ENCODE data around the gene BUD13. TPM values are rescaled to one million over a fixed set of nuclear protein-coding genes. Genes with fewer than 3 reads are reported as not detected.

Gene BUD13
- total and polyA plus RNA-seq, 10 of the 15 experiments (the other 5 are each of a cell fraction or from before 2014, with no cell fraction given): 10.9 to 36.5 (median 24.7) TPM

DNA sequence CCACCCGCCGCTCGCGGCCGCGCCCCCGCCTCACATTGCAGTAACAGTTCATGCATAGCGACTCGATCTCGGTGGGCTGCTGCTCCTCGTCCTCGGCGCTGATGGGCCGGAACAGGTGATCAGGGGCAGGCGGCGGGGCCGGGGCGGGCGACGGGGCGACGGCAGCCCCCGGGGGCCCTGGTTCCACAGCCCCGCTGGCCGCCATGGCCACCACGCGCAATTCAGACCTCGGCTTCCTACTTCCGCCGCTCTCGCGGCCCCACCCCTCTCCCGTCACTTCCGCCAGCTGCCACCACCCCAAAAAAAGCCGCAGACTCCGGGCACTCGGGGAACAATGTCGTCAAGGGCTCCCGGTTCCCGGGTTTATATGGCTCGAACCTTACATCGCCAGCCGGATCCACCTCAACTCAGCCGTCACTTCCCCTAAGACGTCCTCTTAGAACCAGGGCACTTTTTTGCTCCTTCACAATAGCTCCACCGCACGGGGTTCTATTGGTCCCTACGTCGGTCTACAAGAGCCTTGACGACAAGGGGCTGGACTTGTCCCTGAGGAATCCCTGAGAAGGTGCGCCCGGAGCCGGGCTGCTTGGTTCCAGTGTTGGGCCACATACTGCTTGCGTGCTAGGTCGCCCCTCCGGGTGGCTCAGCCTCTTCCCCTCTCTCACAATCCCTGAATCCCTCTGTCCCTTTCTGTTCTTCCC lies 15.1 kb upstream of the BUD13 start, which contains the start of gene ZPR1 (continued):
- TF ChIP-seq, protein P1, sequence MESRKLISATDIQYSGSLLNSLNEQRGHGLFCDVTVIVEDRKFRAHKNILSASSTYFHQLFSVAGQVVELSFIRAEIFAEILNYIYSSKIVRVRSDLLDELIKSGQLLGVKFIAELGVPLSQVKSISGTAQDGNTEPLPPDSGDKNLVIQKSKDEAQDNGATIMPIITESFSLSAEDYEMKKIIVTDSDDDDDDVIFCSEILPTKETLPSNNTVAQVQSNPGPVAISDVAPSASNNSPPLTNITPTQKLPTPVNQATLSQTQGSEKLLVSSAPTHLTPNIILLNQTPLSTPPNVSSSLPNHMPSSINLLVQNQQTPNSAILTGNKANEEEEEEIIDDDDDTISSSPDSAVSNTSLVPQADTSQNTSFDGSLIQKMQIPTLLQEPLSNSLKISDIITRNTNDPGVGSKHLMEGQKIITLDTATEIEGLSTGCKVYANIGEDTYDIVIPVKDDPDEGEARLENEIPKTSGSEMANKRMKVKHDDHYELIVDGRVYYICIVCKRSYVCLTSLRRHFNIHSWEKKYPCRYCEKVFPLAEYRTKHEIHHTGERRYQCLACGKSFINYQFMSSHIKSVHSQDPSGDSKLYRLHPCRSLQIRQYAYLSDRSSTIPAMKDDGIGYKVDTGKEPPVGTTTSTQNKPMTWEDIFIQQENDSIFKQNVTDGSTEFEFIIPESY (IDR thresholded peaks at IDR 0.05): no peak
- no peak for TF ChIP-seq ETV6 (conservative IDR thresholded peaks at IDR 0.05 in 1 of 2, IDR thresholded peaks at IDR 0.05 in 1 of 2; ENCODE audit: borderline replicate concordance in 1 of 2, low read depth in 1 of 2)
- TF ChIP-seq, protein P2, sequence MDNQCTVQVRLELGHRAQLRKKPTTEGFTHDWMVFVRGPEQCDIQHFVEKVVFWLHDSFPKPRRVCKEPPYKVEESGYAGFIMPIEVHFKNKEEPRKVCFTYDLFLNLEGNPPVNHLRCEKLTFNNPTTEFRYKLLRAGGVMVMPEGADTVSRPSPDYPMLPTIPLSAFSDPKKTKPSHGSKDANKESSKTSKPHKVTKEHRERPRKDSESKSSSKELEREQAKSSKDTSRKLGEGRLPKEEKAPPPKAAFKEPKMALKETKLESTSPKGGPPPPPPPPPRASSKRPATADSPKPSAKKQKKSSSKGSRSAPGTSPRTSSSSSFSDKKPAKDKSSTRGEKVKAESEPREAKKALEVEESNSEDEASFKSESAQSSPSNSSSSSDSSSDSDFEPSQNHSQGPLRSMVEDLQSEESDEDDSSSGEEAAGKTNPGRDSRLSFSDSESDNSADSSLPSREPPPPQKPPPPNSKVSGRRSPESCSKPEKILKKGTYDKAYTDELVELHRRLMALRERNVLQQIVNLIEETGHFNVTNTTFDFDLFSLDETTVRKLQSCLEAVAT (IDR thresholded peaks at IDR 0.05): peak; percentile 61; the same call in 1 of the 2 replicates
- TF ChIP-seq, protein P3, sequence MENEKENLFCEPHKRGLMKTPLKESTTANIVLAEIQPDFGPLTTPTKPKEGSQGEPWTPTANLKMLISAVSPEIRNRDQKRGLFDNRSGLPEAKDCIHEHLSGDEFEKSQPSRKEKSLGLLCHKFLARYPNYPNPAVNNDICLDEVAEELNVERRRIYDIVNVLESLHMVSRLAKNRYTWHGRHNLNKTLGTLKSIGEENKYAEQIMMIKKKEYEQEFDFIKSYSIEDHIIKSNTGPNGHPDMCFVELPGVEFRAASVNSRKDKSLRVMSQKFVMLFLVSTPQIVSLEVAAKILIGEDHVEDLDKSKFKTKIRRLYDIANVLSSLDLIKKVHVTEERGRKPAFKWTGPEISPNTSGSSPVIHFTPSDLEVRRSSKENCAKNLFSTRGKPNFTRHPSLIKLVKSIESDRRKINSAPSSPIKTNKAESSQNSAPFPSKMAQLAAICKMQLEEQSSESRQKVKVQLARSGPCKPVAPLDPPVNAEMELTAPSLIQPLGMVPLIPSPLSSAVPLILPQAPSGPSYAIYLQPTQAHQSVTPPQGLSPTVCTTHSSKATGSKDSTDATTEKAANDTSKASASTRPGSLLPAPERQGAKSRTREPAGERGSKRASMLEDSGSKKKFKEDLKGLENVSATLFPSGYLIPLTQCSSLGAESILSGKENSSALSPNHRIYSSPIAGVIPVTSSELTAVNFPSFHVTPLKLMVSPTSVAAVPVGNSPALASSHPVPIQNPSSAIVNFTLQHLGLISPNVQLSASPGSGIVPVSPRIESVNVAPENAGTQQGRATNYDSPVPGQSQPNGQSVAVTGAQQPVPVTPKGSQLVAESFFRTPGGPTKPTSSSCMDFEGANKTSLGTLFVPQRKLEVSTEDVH (IDR thresholded peaks at IDR 0.05; ENCODE audit: low read depth, partially characterized antibody): no peak
- TF ChIP-seq HDGF (IDR thresholded peaks at IDR 0.05): 0 out of 2 replicates have a peak, but pooled peaks have one; percentile 78
- TF ChIP-seq MEF2B (IDR thresholded peaks at IDR 0.05; ENCODE audit: partially characterized antibody, poor library complexity, severe bottlenecking): no peak
- TF ChIP-seq SMAD5 (IDR thresholded peaks at IDR 0.05; ENCODE audit: low read depth): 0 out of 2 replicates have a peak, but pooled peaks have one; percentile 66
- TF ChIP-seq, protein P4, sequence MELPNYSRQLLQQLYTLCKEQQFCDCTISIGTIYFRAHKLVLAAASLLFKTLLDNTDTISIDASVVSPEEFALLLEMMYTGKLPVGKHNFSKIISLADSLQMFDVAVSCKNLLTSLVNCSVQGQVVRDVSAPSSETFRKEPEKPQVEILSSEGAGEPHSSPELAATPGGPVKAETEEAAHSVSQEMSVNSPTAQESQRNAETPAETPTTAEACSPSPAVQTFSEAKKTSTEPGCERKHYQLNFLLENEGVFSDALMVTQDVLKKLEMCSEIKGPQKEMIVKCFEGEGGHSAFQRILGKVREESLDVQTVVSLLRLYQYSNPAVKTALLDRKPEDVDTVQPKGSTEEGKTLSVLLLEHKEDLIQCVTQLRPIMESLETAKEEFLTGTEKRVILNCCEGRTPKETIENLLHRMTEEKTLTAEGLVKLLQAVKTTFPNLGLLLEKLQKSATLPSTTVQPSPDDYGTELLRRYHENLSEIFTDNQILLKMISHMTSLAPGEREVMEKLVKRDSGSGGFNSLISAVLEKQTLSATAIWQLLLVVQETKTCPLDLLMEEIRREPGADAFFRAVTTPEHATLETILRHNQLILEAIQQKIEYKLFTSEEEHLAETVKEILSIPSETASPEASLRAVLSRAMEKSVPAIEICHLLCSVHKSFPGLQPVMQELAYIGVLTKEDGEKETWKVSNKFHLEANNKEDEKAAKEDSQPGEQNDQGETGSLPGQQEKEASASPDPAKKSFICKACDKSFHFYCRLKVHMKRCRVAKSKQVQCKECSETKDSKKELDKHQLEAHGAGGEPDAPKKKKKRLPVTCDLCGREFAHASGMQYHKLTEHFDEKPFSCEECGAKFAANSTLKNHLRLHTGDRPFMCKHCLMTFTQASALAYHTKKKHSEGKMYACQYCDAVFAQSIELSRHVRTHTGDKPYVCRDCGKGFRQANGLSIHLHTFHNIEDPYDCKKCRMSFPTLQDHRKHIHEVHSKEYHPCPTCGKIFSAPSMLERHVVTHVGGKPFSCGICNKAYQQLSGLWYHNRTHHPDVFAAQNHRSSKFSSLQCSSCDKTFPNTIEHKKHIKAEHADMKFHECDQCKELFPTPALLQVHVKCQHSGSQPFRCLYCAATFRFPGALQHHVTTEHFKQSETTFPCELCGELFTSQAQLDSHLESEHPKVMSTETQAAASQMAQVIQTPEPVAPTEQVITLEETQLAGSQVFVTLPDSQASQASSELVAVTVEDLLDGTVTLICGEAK (IDR thresholded peaks at IDR 0.05; ENCODE audit: borderline replicate concordance): peak; percentile 85
- peak; percentile 95 for TF ChIP-seq YY1 (IDR thresholded peaks at IDR 0.05; ENCODE audit: low read depth, low read length)
- TF ChIP-seq, protein P5, sequence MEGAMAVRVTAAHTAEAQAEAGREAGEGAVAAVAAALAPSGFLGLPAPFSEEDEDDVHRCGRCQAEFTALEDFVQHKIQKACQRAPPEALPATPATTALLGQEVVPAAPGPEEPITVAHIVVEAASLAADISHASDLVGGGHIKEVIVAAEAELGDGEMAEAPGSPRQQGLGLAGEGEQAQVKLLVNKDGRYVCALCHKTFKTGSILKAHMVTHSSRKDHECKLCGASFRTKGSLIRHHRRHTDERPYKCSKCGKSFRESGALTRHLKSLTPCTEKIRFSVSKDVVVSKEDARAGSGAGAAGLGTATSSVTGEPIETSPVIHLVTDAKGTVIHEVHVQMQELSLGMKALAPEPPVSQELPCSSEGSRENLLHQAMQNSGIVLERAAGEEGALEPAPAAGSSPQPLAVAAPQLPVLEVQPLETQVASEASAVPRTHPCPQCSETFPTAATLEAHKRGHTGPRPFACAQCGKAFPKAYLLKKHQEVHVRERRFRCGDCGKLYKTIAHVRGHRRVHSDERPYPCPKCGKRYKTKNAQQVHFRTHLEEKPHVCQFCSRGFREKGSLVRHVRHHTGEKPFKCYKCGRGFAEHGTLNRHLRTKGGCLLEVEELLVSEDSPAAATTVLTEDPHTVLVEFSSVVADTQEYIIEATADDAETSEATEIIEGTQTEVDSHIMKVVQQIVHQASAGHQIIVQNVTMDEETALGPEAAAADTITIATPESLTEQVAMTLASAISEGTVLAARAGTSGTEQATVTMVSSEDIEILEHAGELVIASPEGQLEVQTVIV (IDR thresholded peaks at IDR 0.05; ENCODE audit: borderline replicate concordance, partially characterized antibody): peak; percentile 58
- no peak for TF ChIP-seq BCL11A (IDR thresholded peaks at IDR 0.05; ENCODE audit: low read depth, low read length)
- TF ChIP-seq HDAC6 (IDR thresholded peaks at IDR 0.05; ENCODE audit: unreplicated experiment): peak; percentile 48
- no peak for TF ChIP-seq IRF4 (IDR thresholded peaks at IDR 0.05; ENCODE audit: low read depth, low read length)
- TF ChIP-seq, protein P6, sequence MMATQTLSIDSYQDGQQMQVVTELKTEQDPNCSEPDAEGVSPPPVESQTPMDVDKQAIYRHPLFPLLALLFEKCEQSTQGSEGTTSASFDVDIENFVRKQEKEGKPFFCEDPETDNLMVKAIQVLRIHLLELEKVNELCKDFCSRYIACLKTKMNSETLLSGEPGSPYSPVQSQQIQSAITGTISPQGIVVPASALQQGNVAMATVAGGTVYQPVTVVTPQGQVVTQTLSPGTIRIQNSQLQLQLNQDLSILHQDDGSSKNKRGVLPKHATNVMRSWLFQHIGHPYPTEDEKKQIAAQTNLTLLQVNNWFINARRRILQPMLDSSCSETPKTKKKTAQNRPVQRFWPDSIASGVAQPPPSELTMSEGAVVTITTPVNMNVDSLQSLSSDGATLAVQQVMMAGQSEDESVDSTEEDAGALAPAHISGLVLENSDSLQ (IDR thresholded peaks at IDR 0.05): peak; percentile 24; the same call in 1 of the 2 replicates
